Erythroblast (primary cell): ENCODE measurements around the gene ZBED2.

Experiments
- GATA1 ChIP-seq: IDR thresholded peaks from 2 replicates; pipeline ENCODE4 v1.6.1; 2011; ENCODE audit warnings: low read depth, mild to moderate bottlenecking, control low read depth, low read length, moderate library complexity
- POLR2A ChIP-seq: IDR thresholded peaks from 2 replicates; pipeline ENCODE4 v1.6.1; 2011; ENCODE audit warnings: mild to moderate bottlenecking, low read length

DNA sequence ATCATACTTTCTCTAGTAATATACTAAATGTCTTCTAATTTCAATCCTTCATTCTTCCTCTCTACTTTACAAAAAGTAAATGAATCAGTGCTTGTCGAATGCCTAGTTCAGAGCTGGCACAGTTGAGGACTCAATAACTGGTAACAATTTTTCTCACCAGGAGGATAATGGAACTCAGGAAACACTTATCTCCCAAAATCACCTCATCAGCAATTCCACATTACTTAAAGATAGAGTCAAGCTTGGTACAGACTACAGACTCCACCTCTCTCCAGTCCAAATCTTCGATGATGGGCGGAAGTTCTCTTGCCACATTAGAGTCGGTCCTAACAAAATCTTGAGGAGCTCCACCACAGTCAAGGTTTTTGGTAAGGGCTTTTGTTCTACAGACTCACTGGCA, 16.3 kb downstream of the ZBED2 start:
- no peak for TF ChIP-seq POLR2A
- TF ChIP-seq GATA1: no peak
